ENCODE results near the gene PFDN4.

PFDN4 gene

DNA sequence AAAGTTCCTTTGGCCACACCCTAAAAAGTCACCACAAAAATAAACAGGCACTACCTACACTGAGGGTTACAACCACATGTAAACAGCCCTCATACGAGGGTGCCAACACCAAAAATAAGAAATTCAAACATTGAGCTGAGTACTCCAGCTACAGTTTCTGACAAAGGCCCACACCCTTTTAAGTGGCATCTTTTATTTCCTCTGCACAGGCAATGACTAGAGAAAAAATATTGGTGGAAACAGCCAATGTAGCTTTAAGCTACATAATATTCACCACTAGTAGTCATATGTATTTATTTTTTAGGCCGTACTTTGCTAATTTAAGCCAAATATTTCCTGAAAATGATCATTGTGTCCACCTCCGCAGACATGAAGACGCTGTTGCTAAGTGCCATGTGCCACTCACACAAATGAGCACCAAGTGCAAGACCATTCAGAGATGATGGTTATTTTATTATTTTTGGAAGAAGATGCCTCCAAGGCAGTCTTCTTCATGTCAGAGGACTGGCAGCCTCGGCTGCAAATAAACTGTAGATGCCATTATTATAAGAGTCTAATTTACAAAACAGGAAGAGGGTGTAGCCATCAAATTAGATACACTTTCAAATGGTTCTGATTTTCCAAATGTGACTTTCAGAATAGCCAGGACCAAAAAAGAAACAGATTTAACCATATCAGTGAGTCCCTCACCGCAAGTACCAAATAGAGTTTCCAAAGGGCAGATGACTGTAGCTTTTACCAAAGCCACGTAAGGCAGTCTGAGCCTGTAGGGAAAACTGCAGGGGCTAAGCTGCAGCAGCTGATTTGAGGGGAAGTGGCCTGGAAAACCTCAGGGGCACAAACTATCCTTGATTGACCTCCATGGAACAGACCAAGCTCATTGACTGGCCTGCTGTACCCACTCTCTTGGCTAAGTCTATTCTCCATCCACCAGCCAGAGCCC is 47.6 kb upstream of the PFDN4 start:
- Histone ChIP-seq H3K9me2 (replicated peaks; ENCODE audit: insufficient read depth, low read length) (no peaks in the 10 kb centered on the region), H3K27me3 (ENCODE audit: low read length) (no peaks in the 10 kb centered on the region), H3K9me3 (ENCODE audit: insufficient read depth, low read length) (no peaks in the 10 kb centered on the region), H3K4me3 (ENCODE audit: insufficient read depth, low read length, poor library complexity, severe bottlenecking) (no peak overlapping the region), H3K4me2 (ENCODE audit: low read depth, low read length, poor library complexity, severe bottlenecking) (no peak overlapping the region), H2AFZ (ENCODE audit: low read depth, low read length, severe bottlenecking) (no peak overlapping the region), H3F3A (ENCODE audit: insufficient read depth) (no peaks in the 10 kb centered on the region), H3K27ac (ENCODE audit: low read depth, low read length) (no peak overlapping the region), H3K9ac (ENCODE audit: low read length) (no peak overlapping the region), H4K20me1 (ENCODE audit: low read depth, low read length) (no peaks in the 10 kb centered on the region), H3K79me2 (ENCODE audit: insufficient read depth, low read length) (no peaks in the 10 kb centered on the region), H3K36me3 (ENCODE audit: low read length) (no peaks in the 10 kb centered on the region)
- TF ChIP-seq, protein P1, sequence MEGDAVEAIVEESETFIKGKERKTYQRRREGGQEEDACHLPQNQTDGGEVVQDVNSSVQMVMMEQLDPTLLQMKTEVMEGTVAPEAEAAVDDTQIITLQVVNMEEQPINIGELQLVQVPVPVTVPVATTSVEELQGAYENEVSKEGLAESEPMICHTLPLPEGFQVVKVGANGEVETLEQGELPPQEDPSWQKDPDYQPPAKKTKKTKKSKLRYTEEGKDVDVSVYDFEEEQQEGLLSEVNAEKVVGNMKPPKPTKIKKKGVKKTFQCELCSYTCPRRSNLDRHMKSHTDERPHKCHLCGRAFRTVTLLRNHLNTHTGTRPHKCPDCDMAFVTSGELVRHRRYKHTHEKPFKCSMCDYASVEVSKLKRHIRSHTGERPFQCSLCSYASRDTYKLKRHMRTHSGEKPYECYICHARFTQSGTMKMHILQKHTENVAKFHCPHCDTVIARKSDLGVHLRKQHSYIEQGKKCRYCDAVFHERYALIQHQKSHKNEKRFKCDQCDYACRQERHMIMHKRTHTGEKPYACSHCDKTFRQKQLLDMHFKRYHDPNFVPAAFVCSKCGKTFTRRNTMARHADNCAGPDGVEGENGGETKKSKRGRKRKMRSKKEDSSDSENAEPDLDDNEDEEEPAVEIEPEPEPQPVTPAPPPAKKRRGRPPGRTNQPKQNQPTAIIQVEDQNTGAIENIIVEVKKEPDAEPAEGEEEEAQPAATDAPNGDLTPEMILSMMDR (IDR thresholded peaks at IDR 0.05; ENCODE audit: insufficient read depth, low read length, poor library complexity, severe bottlenecking) = no peak
- no peak for TF ChIP-seq EZH2phosphoT487 (conservative IDR thresholded peaks at IDR 0.05; ENCODE audit: low read length)

DNA sequence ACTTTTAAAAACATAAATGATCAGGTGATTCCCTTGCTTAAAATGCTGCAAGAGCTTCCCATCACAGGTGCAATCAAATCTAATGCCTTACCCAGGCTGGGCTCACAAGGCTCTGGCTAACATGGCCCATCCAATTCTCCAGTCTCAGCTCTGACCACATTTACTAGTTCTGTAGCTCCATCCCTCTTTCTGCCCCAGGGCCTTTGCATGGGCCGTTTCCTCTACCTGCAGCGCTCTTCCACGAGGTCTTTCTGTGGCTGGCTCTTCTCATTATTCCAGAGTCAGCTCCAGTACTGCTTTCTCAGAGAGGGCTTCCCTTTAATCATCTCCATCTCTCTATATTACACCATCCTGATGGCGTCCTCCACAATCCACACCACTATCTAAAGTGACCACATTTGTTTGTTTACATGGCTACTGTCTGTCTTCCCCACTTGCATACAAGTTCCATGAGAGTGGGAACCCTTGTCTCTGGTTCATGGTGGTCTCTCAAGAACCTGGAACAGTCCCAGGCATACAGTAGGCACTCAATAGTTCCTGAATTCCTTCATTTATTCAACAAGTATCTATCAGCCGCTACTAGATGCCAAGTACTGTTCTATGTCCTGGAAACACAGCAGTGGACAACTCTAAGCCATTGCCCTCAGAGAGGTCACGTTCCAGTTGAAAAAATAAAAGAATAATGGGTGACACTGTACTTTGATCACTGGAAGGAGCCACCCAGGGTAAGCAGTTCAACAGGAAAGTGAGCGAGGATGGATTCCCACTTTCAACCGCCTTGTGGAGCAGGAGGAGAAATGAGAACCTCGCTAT is 46.7 kb upstream of the PFDN4 start:
- Histone ChIP-seq H3K27ac (ENCODE audit: low read depth, low read length) (no peak overlapping the region), H3F3A (ENCODE audit: insufficient read depth) (no peaks in the 10 kb centered on the region), H2AFZ (ENCODE audit: low read depth, low read length, severe bottlenecking) (no peak overlapping the region), H3K9me3 (ENCODE audit: insufficient read depth, low read length) (no peaks in the 10 kb centered on the region), H3K36me3 (ENCODE audit: low read length) (no peaks in the 10 kb centered on the region), H4K20me1 (ENCODE audit: low read depth, low read length) (no peaks in the 10 kb centered on the region), H3K9ac (ENCODE audit: low read length) (no peak overlapping the region), H3K9me2 (replicated peaks; ENCODE audit: insufficient read depth, low read length) (no peaks in the 10 kb centered on the region), H3K4me2 (ENCODE audit: low read depth, low read length, poor library complexity, severe bottlenecking) (no peak overlapping the region), H3K27me3 (ENCODE audit: low read length) (no peaks in the 10 kb centered on the region), H3K79me2 (ENCODE audit: insufficient read depth, low read length) (no peaks in the 10 kb centered on the region), H3K4me3 (ENCODE audit: insufficient read depth, low read length, poor library complexity, severe bottlenecking) (no peak overlapping the region)
- TF ChIP-seq, protein P1 (IDR thresholded peaks at IDR 0.05; ENCODE audit: insufficient read depth, low read length, poor library complexity, severe bottlenecking) = no peak
- no peak for TF ChIP-seq EZH2phosphoT487 (conservative IDR thresholded peaks at IDR 0.05; ENCODE audit: low read length)

DNA sequence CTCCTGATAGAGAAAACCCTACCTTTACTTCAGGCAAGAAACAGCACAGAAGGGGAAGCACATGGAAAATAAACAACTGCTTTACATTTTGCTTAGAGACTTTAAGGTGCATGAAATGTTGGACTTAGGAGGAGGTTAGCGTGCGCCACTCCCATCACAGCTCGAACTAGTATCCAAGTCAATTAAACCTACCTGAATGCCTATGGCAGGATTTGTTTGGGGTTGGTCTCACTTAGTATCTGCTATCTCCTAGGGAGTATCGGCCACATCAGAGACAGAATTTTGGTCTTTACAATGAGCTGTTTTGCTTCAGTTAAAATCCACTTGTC is 46.1 kb upstream of the PFDN4 start:
- Histone ChIP-seq H3K9me3 (ENCODE audit: insufficient read depth, low read length) (no peaks in the 10 kb centered on the region), H3K4me3 (ENCODE audit: insufficient read depth, low read length, poor library complexity, severe bottlenecking) (no peak overlapping the region), H4K20me1 (ENCODE audit: low read depth, low read length) (no peaks in the 10 kb centered on the region), H3K9me2 (replicated peaks; ENCODE audit: insufficient read depth, low read length) (no peaks in the 10 kb centered on the region), H3K9ac (ENCODE audit: low read length) (no peak overlapping the region), H3K79me2 (ENCODE audit: insufficient read depth, low read length) (no peaks in the 10 kb centered on the region), H2AFZ (ENCODE audit: low read depth, low read length, severe bottlenecking) (no peak overlapping the region), H3K27ac (ENCODE audit: low read depth, low read length) (no peak overlapping the region), H3F3A (ENCODE audit: insufficient read depth) (no peaks in the 10 kb centered on the region), H3K27me3 (ENCODE audit: low read length) (no peaks in the 10 kb centered on the region), H3K36me3 (ENCODE audit: low read length) (no peaks in the 10 kb centered on the region), H3K4me2 (ENCODE audit: low read depth, low read length, poor library complexity, severe bottlenecking) (no peak overlapping the region)
- no peak for TF ChIP-seq EZH2phosphoT487 (conservative IDR thresholded peaks at IDR 0.05; ENCODE audit: low read length)
- TF ChIP-seq, protein P1 (IDR thresholded peaks at IDR 0.05; ENCODE audit: insufficient read depth, low read length, poor library complexity, severe bottlenecking) = no peak
